Fibroblast of pulmonary artery (primary cell): Measurements from ENCODE around the gene ZNF550.
A peak's percentile ranks its signal among the peaks of the same experiment; 100 is the strongest.
"Not testable (repeated sequence)": the region's sequence is repeated elsewhere in the genome, so short reads cannot be mapped to it uniquely, and the experiment has no call there.

Experiments used
- DNase-seq: peaks from one replicate; pipeline ENCODE4 v3.0.0-alpha.2; 2010; ENCODE audit warnings: low read depth
- H3K4me3 ChIP-seq: replicated peaks from 2 replicates; pipeline ENCODE4 v1.5.1; 2011; ENCODE audit warnings: low read depth, mild to moderate bottlenecking, control low read depth, low read length, moderate library complexity
- CTCF ChIP-seq: IDR thresholded peaks from 2 replicates; pipeline ENCODE4 v1.5.1; 2011; ENCODE audit warnings: mild to moderate bottlenecking, control low read depth, low read length, inconsistent platforms; ENCODE audit errors: missing control alignments

Gene ZNF550

DNA sequence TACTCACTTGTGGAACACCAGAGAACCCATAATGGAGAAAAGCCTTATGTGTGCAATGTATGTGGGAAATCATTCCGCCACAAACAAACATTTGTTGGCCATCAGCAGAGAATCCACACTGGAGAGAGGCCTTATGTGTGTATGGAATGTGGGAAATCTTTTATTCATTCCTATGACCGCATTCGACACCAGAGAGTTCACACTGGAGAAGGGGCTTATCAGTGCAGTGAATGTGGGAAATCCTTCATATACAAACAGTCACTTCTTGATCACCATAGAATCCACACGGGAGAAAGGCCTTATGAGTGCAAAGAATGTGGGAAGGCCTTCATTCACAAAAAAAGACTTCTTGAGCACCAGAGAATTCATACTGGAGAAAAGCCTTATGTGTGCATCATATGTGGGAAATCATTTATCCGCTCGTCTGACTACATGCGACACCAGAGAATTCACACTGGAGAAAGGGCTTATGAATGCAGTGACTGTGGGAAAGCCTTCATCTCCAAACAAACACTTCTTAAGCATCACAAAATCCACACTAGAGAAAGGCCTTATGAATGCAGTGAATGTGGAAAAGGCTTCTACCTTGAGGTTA, 21.6 kb downstream of the ZNF550 start:
- H3K4me3 ChIP-seq, result no peak overlapping the region
- no peak for TF ChIP-seq CTCF
- peak; percentile 7 for DNase-seq

DNA sequence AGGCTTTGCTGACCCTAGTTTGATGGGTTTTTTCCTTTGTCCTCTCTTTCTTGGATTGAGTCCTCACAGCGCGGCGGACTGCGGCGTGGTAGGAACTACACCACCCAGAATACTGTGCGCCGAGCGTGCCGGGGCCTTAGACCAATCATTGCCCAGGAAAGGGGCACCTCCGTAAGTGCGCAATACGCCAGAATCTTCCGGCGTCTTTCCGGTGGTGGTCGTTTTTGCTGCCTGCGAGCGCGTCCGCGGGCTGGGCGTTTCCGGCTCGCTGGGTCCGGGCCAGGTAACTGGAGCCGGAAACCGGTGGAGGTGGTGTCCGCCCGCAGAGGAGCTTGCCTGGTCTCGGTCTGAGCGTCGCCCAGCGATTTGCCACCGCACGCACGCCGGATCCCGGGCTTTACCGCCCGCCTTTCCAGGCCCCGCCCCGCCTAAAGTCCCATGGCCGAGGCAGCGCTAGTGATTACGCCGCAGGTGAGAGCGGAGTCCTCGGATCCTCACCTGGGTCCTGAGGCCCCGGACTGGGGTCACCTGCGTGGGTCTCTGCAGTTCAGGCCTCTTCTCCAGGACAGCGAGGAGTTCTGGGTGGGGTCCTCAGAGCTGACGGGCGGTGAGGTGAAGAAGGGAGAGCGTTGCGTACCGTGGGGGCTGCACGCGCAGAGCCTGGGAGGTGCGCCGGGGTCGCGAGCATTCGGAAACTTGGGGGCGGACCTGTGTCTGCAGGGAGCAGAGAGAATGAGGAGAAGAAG, 32.4 kb downstream of the ZNF550 start, which contains the start of gene ZNF549:
TSS of gene ZNF549 (plus strand) at position 221 of the 746 bp plus-strand sequence. CDS start at position 439, 218 bp downstream.
- H3K4me3 ChIP-seq, result peak within 1 kb of the TSS; percentile 98
- peak; percentile 95 for DNase-seq
- TF ChIP-seq CTCF, result no peak

DNA sequence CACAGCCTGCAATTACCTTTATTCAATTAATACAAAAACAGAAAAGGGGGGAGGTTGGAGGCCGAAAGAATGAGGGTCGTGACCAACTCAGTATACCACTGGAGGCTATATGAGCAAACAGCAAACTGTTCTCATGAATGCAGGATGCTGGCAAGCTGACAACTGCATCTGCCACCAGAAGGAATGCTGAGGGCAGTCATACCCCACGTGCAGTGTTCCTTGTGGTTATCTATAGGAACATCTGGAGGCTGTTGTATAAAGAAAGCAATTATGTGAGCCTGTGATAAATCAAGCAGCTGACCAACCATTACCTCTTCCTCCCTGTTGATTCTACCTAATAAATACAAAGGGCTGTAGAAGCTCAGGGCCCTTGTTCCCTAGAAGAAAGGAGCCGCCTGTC, 41.6 kb downstream of the ZNF550 start:
- not testable (repeated sequence) for DNase-seq, H3K4me3 ChIP-seq

DNA sequence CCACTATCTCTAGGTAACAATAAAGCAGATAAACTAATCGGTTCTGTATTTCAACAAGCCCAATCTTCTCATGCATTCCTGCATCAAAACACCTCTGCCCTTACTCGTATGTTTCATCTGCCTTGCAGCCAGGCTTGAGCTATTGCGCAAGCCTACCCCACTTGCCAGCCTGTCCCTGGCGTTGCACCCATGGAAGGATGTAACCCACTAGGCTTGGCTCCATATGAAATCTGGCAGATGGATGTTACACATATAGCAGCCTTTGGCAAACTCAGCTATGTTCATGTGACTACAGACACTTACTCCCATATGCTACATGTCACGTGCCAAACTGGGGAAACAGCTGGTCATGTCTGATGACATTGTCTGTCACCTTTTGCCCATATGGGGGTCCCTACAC, 44.4 kb downstream of the ZNF550 start:
- no peak overlapping the region for H3K4me3 ChIP-seq
- no peak for TF ChIP-seq CTCF
- no peak for DNase-seq

DNA sequence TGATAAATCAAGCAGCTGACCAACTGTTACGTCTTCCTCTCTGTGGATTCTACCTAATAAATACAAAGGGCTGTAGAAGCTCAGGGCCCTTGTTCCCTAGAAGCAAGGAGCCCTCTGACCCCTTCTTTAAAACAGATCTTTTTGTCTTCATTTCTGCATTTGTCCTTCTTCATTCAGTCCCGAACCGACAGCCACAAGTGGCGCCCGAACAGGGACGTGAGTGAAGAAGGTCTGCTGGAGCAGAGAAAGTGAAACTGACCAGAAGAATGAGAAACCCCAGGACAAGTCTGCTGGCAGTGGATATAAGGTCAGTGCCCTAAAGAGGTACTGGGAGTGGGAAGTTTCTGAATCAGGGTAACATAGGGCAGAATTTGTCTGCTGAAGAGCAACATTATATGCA, 46.8 kb downstream of the ZNF550 start:
- H3K4me3 ChIP-seq, result no peak overlapping the region
- TF ChIP-seq CTCF, result no peak
- peak; percentile 40 for DNase-seq

DNA sequence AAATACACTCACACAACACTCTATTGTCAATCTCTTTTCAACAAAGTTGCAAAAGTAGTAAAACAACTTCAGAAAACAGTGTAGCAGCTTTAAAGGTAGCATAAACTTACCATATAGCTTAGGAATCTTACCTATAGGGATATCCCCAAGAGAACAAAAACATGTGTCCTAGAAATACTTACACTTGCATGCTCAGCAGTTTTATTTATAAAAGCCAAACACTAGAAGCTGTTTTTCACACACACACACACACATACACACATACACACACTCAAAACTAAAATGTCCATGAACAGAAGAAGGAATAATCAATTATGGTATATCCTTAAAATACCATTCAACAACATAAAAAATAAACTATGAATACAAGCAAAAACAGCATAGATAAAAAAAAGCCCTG, 48.2 kb downstream of the ZNF550 start:
- TF ChIP-seq CTCF, result no peak
- H3K4me3 ChIP-seq, result no peak overlapping the region
- no peak for DNase-seq

- H3K4me3 ChIP-seq, result no peak overlapping the region
- DNase-seq, result no peak
- TF ChIP-seq CTCF, result no peak
Measured at GRCh38 chr19:57506163-57506562, 53.5 kb downstream of the ZNF550 start.

GRCh38 chr19:57500400-57500799, 59.3 kb downstream of the ZNF550 start:
- peak; percentile 69 for DNase-seq
- H3K4me3 ChIP-seq, result peak overlapping the region; percentile 61

- H3K4me3 ChIP-seq, result peak within 1 kb of the TSS; percentile 76
- peak; percentile 97 for DNase-seq
Measured at GRCh38 chr19:57499680-57500395, 59.8 kb downstream of the ZNF550 start, which contains the start of gene ZNF773. ZNF773 (plus strand) TSS chr19:57499938; CDS start chr19:57500081, 143 bp downstream.

DNA sequence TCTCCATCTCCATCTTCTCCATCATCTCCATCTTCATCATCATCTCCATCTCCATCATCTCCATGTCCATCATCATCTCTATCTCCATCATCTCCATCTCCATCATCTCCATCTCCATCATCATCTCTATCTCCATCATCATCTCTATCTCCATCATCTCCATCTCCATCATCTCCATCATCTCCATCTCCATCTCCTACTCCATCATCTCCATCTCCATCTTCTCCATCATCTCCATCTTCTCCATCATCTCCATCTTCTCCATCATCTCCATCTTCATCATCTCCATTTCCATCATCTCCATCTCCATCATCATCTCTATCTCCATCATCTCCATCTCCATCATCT, 60.4 kb downstream of the ZNF550 start:
- not testable (repeated sequence) for DNase-seq

DNA sequence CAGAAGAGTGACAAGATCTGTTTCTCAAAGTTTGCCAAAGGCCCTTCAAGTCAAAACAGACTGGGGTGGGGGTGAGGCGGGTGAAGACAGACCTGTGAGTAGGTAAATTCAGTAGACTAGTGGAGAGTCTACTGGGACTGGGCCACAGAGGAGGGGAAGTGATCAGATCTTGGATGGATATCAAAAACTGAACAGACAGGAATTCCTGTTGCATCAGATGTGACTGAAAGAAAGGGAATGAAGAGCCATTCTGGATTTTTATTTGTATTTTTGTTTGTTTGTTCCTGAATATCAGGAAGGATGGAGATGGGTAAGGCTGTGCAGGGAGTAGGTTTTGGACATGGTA, 71.4 kb downstream of the ZNF550 start:
- peak overlapping the region; percentile 54 for H3K4me3 ChIP-seq
- peak; percentile 47 for DNase-seq

More for the DNA sequence above, 60.4 kb downstream of the ZNF550 start:
- not testable (repeated sequence) for H3K4me3 ChIP-seq
